Iris pigment epithelial cell (primary cell): ENCODE results near the gene AQP3.
A peak's percentile ranks its signal among the peaks of the same experiment; 100 is the strongest.
"Not testable (repeated sequence)": the region's sequence is repeated elsewhere in the genome, so short reads cannot be mapped to it uniquely, and the experiment has no call there.

Experiments
- DNase-seq: peaks from one replicate; pipeline ENCODE4 v3.0.0-alpha.2; 2011; ENCODE audit warnings: low read depth

The AQP3 gene

GRCh38 chr9:33440204-33440603, 7.2 kb downstream of the AQP3 start:
- DNase-seq, result no peak

- DNase-seq, result no peak
These were observed 7.7 kb downstream of the AQP3 start for GRCh38 chr9:33439731-33440130.

DNA sequence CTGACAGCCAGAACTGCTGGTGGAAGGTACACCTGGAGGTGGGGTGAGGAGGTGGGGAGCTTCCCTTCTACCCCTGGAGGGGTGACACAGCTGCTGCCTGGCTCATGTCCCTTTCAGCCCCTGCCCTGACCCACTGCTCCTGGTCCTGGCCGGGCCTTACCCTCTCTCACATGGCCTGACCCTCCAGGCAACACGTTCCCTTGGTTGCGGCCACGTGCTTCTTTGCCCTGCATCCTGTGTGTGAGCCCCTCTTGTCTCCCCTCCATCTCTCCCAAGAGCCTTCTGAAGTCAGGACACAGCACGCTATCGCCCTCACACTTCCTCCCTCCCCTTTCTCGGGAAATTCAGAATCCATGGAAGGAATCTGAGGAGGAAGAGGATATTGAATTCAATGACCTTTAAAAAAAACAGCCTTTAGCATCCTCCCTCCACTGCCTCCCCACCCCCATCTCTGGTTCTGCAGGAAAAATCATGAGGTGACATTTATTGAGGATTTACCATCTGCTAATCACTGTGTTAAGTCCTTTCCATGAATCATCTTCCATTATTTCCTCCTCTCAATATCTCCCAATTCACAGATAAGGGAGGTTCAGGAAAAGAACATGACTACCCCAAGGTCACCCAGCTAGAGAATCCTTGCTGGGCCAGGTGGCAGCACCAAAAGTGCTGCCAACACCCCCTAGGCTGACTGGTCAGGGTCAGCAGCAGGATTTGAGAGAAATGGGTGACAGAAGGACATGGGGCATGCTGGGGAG, 8.3 kb downstream of the AQP3 start:
- DNase-seq, result no peak

GRCh38 chr9:33437898-33438297, 9.5 kb downstream of the AQP3 start:
- DNase-seq, result no peak

DNA sequence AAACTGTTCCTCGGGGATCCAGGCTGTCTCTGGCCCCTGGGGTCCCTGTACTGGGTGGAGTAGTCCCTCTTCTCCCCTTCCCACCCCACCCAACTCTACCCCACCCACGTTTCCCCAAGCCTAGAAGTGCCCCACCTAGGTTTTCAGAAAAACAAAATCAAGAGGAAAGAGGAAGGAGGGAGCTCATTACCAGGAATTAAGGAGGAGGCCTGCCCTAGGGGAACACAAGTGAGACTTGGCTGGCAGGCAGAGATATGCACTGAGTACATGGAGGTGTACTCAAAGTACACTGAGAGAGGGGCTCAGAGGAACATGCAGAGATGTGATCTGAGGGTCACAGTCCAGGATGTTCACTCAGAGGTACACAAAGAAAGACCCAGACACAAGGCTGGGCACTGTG, 10.2 kb downstream of the AQP3 start:
- no peak for DNase-seq

DNA sequence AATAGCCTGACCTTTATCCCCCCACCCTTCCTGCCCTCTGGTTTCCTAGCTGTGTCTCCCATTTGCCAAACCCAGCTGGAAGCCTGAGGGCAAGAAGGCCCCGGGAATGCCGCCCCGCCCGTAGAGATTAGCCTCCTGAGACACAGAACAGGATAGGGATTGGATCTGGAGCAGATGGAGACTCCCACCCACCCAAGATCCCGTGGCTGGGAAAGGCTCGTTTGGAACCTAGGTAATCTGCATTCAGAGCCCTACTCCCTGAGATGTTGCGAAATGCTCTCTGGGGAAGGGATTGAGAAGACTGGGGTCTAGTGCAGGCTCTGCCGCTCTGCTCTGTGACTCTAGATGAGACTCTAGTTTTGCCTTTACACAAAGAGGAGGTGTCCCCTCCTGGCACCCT, 10.9 kb downstream of the AQP3 start:
- no peak for DNase-seq

- DNase-seq, result no peak
These were observed 11.5 kb downstream of the AQP3 start for GRCh38 chr9:33435821-33436277.

DNA sequence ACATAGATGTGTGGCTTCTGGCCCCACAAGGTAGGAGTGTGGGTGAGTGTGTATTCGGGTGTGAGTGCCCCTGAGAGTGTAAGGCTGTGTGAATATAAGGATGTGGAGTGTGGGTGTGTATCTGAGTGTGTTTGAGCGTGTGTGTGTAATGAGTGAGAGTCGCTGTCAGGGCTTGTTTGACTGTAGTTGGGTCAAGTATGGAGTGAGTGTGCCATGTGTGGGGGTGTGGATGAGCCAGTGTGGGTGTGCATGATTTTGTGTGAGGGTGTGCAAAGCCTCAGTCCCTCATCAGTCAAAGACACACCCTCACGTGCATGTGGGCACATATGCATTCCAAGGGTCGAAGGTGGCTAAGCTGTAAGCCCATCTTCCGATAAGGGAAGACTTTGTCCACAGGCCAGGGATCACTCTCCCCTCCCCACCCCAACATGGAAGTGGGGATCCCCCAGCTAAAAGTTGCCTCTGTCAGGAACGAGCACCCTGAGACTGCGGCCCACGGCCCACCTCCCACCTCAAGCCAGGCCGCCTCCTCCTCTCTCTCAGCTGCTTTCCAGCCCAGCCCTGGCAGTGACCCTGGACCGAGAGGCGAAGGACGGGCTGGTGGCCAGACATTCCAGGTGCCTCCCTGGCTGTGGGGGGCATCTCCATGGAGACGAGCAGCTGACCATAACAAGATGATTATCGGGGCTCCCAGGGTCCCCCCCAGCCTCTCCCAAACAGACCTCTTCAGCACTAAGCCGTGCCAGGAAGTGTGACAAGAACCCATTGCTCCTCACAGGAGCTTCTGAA, 12.9 kb downstream of the AQP3 start:
- DNase-seq, result no peak

DNA sequence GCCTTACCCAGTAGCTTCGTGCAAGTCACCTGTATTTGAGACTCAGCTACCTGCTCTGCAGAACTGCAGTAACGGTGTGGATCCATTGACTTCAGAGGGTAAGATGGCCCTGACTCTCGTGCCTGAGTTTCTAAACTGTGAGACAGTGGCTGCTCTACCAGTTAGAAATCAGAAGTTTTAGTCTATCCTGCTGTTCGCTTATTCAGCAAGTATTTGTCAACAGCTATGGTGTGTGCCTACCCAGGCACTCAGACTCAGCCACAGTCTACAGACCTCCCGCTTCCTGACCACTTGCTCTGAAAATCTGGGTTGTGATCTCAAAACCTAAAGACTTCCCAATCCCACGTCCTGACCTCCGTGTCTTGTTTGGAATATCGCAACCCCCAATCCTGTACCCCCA, 13.5 kb downstream of the AQP3 start:
- no peak for DNase-seq

GRCh38 chr9:33431420-33431819, 16.0 kb downstream of the AQP3 start:
- DNase-seq, result no peak

GRCh38 chr9:33430942-33431341, 16.5 kb downstream of the AQP3 start:
- no peak for DNase-seq

DNA sequence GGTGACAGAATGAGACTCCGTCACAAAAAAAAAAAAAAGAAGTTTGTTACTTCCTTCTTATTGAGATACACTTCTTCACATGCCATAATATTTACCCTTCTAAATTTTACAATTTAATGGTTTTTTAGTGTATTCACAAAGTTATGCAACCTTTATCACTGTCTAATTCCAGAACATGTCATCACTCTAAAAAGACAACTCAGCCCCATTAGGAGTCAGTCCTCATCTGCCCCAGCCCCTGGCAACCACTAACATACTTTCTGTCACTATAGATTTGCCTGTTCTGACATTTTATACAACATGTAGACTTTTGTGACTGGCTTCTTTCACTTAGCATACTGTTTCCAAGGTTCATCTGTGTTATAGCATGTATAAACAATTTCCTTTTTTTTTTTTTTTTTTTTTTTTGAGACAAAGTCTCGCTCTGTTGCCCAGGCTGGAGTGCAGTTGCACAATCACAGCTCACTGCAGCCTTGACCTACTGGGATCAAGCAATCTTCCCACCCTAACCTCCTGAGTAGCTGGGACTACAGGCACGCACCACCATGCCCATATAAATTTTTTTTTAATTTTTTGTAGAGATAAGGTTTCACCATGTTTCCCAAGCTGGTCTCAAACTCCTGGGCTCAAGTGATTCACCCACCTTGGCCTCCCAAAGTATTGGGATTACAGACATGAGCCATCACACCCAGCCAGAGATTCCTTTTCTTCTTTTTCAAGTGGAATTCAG, 18.0 kb downstream of the AQP3 start:
- peak; percentile 54 for DNase-seq

GRCh38 chr9:33426843-33427293, 20.5 kb downstream of the AQP3 start:
- DNase-seq, result no peak

GRCh38 chr9:33425128-33425533, 22.3 kb downstream of the AQP3 start:
- no peak for DNase-seq

DNA sequence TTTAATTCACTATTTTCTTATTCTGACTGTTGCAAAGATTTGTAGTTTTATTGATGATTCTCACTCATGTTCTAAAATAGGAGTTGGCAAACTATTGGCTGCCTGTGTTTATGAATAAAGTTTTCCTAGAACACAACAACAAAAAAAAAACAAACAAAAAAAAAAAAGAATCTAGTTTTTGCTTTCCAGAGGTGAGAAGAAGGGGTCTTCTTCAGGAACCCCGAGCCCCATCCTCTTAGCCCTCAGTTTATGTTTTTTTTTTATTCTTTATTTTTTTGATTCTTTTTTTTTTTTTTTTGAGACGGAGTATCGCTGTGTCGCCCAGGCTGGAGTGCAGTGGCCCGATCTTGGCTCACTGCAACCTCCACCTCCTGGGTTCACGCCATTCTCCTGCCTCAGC, 22.9 kb downstream of the AQP3 start:
- DNase-seq, result not testable (repeated sequence)

GRCh38 chr9:33424043-33424442, 23.4 kb downstream of the AQP3 start:
- DNase-seq, result not testable (repeated sequence)

GRCh38 chr9:33419708-33420303, 27.6 kb downstream of the AQP3 start:
- DNase-seq, result no peak

- DNase-seq, result no peak
These were observed 29.3 kb downstream of the AQP3 start for GRCh38 chr9:33418090-33418489.

- no peak for DNase-seq
These were observed 30.4 kb downstream of the AQP3 start for GRCh38 chr9:33416996-33417395.

GRCh38 chr9:33415501-33416038, 31.8 kb downstream of the AQP3 start:
- DNase-seq, result peak; percentile 34

GRCh38 chr9:33414889-33415500, 32.4 kb downstream of the AQP3 start:
- DNase-seq, result no peak

- no peak for DNase-seq
These were observed 33.1 kb downstream of the AQP3 start for GRCh38 chr9:33414268-33414667.
